CD4-positive, alpha-beta T cell (primary cell): ENCODE measurements around the gene PIGU. TPM values are rescaled to one million over a fixed set of nuclear protein-coding genes. Genes with fewer than 3 reads are reported as not detected.

ENCODE experiments used
- ATAC-seq: fragments of 200-7000 bp; cut with Tn5 transposase; one replicate; pipeline ENCODE4 v1.10.0; 2022; ENCODE audit warnings: mild to moderate bottlenecking; ENCODE audit not compliant: poor library complexity
- CTCF ChIA-PET: fragments of 350-600 bp; sonication (Branson Sonifier 250); formaldehyde crosslinking; loops from one replicate; lab custom pipeline; 2021; ENCODE audit warnings: antibody characterized with exemption, inconsistent platforms; lab: Charles Lee
- POLR2A ChIA-PET: fragments of 350-600 bp; sonication (Branson Sonifier 250); formaldehyde crosslinking; loops from one replicate; lab custom pipeline; 2021; ENCODE audit warnings: antibody characterized with exemption, inconsistent platforms; lab: Charles Lee
- DNase-seq, 14 experiments: peaks; one replicate each; pipeline ENCODE4 v3.0.0-alpha.2; 2013 to 2020; ENCODE audit warnings: mixed read lengths in 2 of 14
- H3K27ac ChIP-seq, 2 donors: one replicate each; pipeline versions ENCODE4 v1.5.1 to v1.7.0; 2013; ENCODE audit warnings: low read length in 2 of 2, low read depth in 1 of 2, mild to moderate bottlenecking in 1 of 2
- H3K27me3 ChIP-seq, 2 experiments: 1 replicate in 1 of 2; 2 replicates in 1 of 2; pipeline versions ENCODE4 v1.6.1 to v1.7.0; 2013; ENCODE audit warnings: low read length in 2 of 2, control low read depth in 1 of 2, mild to moderate bottlenecking in 1 of 2, moderate library complexity in 1 of 2; ENCODE audit not compliant: insufficient read depth in 2 of 2, control insufficient read depth in 1 of 2
- H3K36me3 ChIP-seq: one replicate; pipeline ENCODE4 v1.6.1; 2013; ENCODE audit warnings: low read length, control low read depth; ENCODE audit not compliant: insufficient read depth
- H3K4me1 ChIP-seq: one replicate; pipeline ENCODE4 v1.6.1; 2013; ENCODE audit warnings: low read length, control low read depth; ENCODE audit not compliant: insufficient read depth
- H3K4me3 ChIP-seq: one replicate; pipeline ENCODE4 v1.5.1; 2013; ENCODE audit warnings: mild to moderate bottlenecking, low read length, moderate library complexity
- H3K9me3 ChIP-seq, 2 experiments: 1 replicate in 1 of 2; 2 replicates in 1 of 2; pipeline versions ENCODE4 v1.6.1 to v1.7.0; 2013; ENCODE audit warnings: low read length in 2 of 2, mild to moderate bottlenecking in 2 of 2, control low read depth in 1 of 2, moderate library complexity in 1 of 2; ENCODE audit not compliant: control insufficient read depth in 1 of 2, insufficient read depth in 1 of 2
- H3K27ac Mint-ChIP-seq: one replicate; pipeline ENCODE4 v1.8.0; 2020; ENCODE audit warnings: mixed read lengths
- H3K27me3 Mint-ChIP-seq: one replicate; pipeline ENCODE4 v1.8.0; 2021; ENCODE audit warnings: mixed read lengths
- H3K36me3 Mint-ChIP-seq: one replicate; pipeline ENCODE4 v1.8.0; 2021; ENCODE audit warnings: low read depth, mixed read lengths
- H3K4me1 Mint-ChIP-seq: one replicate; pipeline ENCODE4 v1.8.0; 2021; ENCODE audit warnings: low read depth, mixed read lengths
- H3K4me3 Mint-ChIP-seq: one replicate; pipeline ENCODE4 v1.8.0; 2020; ENCODE audit warnings: mild to moderate bottlenecking, mixed read lengths
- H3K9me3 Mint-ChIP-seq: one replicate; pipeline ENCODE4 v1.8.0; 2020; ENCODE audit warnings: mixed read lengths
- intact Hi-C, 2 experiments: fragments of 100-400 bp; cut with DNase I in 1 of 2; cut with micrococcal nuclease in 1 of 2; formaldehyde crosslinking; loops; one replicate each; pipeline versions ENCODE4 v1.15.1 to v1.9.0; 2023 to 2025; cut with DNase I, micrococcal nuclease
- total RNA-seq, 174 experiments: library from RNA in 2 of 174; stranded (reverse) in 2 of 174; gene quantifications; one replicate each; pipeline ENCODE4 v1.2.3 and lab custom pipeline; 2021 to 2026
- TF ChIP-seq, protein P1 (sequence below): fragments of 200-600 bp; IDR thresholded peaks from one replicate; pipeline ENCODE4 v1.8.0; 2022; ENCODE audit warnings: antibody characterized with exemption, mild to moderate bottlenecking

PIGU gene
- total RNA-seq, 2 experiments from 2014 or later = 4.6 to 5.5 TPM

DNA sequence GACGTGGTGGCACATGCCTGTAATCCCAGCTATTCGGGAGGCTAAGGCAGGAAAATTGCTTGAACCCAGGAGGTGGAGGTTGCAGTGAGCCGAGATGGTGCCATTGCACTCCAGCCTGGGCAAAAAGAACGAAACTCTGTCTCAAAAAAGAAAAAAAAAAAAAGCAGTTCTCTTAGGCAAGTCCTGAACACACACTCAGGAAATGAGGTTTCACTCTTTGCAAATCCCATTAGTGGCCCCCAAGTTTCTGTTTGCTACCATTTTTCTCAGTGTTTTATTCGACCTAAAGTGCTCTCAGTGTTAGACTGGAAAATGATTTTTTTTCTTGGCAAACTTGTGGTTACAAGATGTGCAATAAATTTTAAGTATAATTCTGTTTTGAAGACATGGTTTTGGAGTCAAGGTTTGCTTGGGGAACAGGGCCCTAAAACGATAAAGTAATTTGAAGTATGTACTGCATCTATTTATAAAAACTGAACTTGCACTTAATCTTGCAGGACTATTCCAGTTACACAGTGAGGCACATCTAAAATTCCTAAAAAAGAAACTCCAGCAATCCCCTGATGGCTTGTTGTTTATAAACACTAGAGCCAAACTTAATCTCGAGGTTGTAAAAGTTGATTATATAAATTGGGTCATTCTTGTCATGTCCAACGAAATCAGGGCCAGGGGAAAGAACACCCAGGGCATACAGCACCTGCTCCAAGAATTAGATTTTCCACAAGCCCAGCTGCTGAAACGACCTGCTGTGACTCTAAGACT lies 75.8 kb downstream of the PIGU start:
- intact Hi-C loops = no loop called here
- ATAC-seq (no peak), DNase-seq (no peak)
- ChIA-PET CTCF (no interaction called here), POLR2A (no interaction called here)
- Histone ChIP-seq H3K9me3 (no peaks in the 10 kb centered on the region), H3K4me3 (no peak overlapping the region), H3K27me3 (no peaks in the 10 kb centered on the region), H3K4me1 (no peaks in the 10 kb centered on the region), H3K36me3 (no peaks in the 10 kb centered on the region), H3K27ac (no peak overlapping the region)
- Mint-ChIP-seq H3K9me3 (no peaks in the 10 kb centered on the region), H3K4me3 (no peak overlapping the region), H3K27ac (no peak overlapping the region), H3K36me3 (peaks cover 10% of the 10 kb centered on the region), H3K4me1 (no peaks in the 10 kb centered on the region), H3K27me3 (no peaks in the 10 kb centered on the region)
- TF ChIP-seq, protein P1, sequence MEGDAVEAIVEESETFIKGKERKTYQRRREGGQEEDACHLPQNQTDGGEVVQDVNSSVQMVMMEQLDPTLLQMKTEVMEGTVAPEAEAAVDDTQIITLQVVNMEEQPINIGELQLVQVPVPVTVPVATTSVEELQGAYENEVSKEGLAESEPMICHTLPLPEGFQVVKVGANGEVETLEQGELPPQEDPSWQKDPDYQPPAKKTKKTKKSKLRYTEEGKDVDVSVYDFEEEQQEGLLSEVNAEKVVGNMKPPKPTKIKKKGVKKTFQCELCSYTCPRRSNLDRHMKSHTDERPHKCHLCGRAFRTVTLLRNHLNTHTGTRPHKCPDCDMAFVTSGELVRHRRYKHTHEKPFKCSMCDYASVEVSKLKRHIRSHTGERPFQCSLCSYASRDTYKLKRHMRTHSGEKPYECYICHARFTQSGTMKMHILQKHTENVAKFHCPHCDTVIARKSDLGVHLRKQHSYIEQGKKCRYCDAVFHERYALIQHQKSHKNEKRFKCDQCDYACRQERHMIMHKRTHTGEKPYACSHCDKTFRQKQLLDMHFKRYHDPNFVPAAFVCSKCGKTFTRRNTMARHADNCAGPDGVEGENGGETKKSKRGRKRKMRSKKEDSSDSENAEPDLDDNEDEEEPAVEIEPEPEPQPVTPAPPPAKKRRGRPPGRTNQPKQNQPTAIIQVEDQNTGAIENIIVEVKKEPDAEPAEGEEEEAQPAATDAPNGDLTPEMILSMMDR = no peak

GRCh38 chr20:34595377-34596184 lies 81.3 kb downstream of the PIGU start:
- CTCF ChIA-PET = no interaction called here
- Histone ChIP-seq H3K36me3 (no peaks in the 10 kb centered on the region), H3K27ac (no peak overlapping the region), H3K4me3 (no peak overlapping the region), H3K9me3 (no peaks in the 10 kb centered on the region), H3K4me1 (no peaks in the 10 kb centered on the region), H3K27me3 (no peaks in the 10 kb centered on the region)
- H3K9me3 Mint-ChIP-seq = no peaks in the 10 kb centered on the region
- no peaks in the 10 kb centered on the region for H3K27me3 Mint-ChIP-seq
- H3K36me3 Mint-ChIP-seq = peaks cover 3% of the 10 kb centered on the region
- H3K27ac Mint-ChIP-seq = no peak overlapping the region
- DNase-seq = no peak
- H3K4me1 Mint-ChIP-seq = no peaks in the 10 kb centered on the region
- POLR2A ChIA-PET = no interaction called here
- TF ChIP-seq, protein P1 = no peak
- intact Hi-C loops = no loop called here
- no peak for ATAC-seq
- no peak overlapping the region for H3K4me3 Mint-ChIP-seq

DNA sequence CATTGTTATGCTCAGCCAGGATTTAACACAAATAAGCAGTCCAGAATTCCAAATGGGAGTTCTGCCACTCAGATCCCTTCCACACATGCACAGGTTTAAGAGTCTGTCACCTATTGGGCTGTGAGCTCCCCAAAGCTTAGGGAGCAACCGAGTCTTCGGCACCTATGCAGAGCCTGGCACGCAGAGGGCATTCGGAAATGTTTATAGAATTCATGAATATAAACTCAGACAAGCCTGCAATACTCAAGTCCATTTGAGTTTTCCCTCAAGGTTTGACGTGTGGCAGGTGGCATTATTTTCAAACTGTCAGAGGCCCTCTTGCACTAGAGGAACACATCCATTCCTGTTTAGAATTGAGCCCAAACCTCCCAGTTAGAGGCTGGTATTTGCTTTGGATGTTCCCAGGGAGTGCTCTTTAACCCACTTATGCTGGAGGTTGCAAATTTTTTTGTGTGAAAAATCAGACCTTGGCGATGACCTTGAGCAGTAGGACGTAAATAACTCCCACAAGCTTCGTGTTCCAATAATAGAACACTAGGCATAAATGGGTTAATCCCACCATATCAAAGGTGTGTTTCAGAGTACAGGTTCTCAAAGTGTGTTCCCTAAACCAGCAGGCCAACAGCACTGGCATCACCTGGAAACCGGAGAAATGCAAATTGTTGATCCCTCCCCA lies 90.3 kb downstream of the PIGU start:
- H3K36me3 ChIP-seq = peaks cover 42% of the 10 kb centered on the region
- H3K4me1 Mint-ChIP-seq = no peaks in the 10 kb centered on the region
- H3K9me3 ChIP-seq = no peaks in the 10 kb centered on the region
- peaks cover 3% of the 10 kb centered on the region for H3K4me1 ChIP-seq
- peaks cover 46% of the 10 kb centered on the region for H3K36me3 Mint-ChIP-seq
- DNase-seq (no peak), ATAC-seq (no peak)
- H3K27me3 ChIP-seq = no peaks in the 10 kb centered on the region
- H3K4me3 ChIP-seq = no peak overlapping the region
- POLR2A ChIA-PET = no interaction called here
- H3K27me3 Mint-ChIP-seq = no peaks in the 10 kb centered on the region
- H3K9me3 Mint-ChIP-seq = no peaks in the 10 kb centered on the region
- intact Hi-C loops = no loop called here
- no peak overlapping the region for H3K27ac ChIP-seq
- CTCF ChIA-PET = no interaction called here
- H3K4me3 Mint-ChIP-seq = no peak overlapping the region
- no peak overlapping the region for H3K27ac Mint-ChIP-seq
- TF ChIP-seq, protein P1 = no peak
